GM21619 (cell line): Measurements from ENCODE around the gene SYCP1.
"Not testable (repeated sequence)": the region's sequence is repeated elsewhere in the genome, so short reads cannot be mapped to it uniquely, and the experiment has no call there.

Source experiments
- ATAC-seq: cut with Tn5 transposase; IDR thresholded peaks from one replicate; pipeline ENCODE4 v1.9.1; 2021; ENCODE audit not compliant: unreplicated experiment

SYCP1 gene

GRCh38 chr1:114854693-114855320 lies at the start of gene SYCP1:
SYCP1 (plus strand) TSS chr1:114854863; CDS start chr1:114855465, 602 bp downstream.
- no peak for ATAC-seq

GRCh38 chr1:114819869-114820268 lies 34.8 kb upstream of the SYCP1 start:
- ATAC-seq = no peak

GRCh38 chr1:114820392-114820791 lies 34.3 kb upstream of the SYCP1 start:
- no peak for ATAC-seq

DNA sequence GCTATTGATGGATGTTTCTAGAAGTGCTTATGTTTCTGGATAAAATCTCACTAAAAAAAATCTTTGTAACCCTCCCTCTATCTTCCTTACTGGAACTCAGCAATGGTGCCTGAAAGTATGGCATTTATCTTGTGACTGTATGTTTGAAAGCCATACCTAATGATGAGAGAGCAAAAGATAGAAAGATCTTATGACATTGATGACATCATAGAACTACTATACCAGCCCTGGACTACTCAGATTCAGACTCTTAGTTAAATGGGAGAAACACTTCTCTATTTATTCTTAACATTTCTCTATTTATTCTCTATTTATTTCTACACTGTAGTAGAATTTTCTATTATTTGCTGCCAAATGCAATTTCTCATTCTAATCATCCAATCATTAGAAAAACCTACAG lies 32.7 kb upstream of the SYCP1 start:
- no peak for ATAC-seq

- no peak for ATAC-seq
Observed at GRCh38 chr1:114828251-114828650, 26.4 kb upstream of the SYCP1 start.

DNA sequence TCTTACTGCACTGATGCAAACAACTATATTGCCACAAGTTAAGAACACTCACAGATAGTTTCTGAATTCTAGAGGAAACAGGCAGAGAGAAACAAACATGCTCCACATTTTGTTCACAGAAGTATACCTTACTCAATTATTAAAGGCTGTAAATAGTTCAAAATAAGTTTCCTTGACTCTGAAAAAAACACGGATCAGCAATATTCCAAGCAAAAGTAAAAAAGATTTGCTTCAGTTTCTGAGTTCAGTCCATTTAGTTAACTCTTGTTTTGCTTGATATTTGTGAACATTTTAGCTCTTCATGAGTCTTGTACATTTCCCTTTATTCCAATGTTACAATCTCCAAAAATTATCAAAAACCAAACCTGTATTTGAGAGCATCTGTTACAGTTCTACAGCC lies 24.6 kb upstream of the SYCP1 start:
- ATAC-seq = not testable (repeated sequence)

DNA sequence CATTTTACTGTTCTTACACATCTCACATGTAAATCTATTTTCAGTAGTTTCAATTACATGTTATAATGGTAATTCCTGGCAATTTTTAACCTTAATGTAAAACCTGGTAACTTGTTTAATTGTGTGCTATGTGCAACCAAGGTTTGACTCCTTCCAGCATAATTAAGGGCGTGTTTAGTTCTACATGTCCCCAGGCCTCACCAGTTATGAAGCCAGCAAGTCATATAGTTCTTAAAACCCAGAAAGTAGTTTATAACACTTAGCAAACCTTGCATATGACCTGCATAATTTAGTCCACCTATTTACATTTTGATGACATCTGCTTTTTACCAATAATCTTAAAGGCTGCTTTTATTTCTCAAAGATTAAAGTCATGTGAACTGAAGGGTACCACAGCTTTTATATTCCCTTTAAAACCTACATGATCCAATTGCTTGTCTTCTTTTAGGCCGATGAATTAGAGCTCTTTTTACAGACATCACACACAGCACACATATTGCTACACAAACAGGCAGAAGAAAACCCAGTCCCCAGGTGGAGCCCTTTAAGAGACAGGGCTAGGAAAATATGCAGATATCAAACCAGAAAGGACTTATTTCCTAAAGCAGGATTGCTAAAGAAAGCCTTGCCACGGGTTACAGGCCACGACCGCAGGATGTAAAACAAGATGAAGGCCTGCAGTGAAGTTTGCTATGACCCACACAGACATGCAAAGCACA lies 23.2 kb upstream of the SYCP1 start:
- ATAC-seq = no peak

DNA sequence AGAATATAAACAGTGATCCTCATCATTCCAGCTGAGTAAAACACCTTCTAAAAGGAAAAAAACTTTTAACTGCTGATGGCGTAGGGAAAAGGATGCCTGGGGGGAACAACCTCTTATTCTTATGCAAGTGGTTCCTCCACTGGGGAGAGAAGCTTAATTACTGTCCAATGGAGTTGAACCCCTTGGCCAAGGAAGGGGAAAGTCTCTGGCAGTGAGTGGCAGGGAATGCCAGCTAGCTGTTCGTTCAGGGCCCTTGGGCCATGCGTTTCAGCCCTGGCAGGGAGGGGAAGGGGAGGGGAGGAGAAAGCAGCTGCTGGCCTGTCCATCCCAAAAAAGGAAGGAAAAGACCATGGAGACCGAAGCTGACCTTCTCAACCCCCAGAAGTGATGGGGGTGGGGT lies 22.6 kb upstream of the SYCP1 start:
- no peak for ATAC-seq

GRCh38 chr1:114833421-114833820 lies 21.2 kb upstream of the SYCP1 start:
- ATAC-seq = no peak

DNA sequence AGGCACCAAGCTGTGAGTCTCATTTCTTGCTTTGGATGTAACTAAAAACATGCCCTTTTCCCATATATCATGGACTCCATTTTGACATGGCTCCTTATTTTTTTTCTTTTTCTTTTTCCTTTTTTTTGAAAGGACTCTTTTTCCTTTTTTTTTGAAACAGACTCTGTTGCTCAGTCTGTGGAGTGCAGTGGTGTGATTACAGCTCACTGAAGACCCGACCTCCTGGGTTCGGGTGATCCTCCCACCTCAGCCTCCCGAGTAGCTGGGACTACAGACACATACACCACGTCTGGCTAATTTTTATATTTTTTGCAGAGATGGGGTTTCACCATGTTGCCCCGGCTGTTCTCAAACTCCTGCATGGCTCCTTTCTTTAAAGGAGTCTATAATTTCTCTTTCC lies 10.4 kb upstream of the SYCP1 start:
- ATAC-seq = no peak

- ATAC-seq = no peak
Observed at GRCh38 chr1:114853584-114853983, 1.1 kb upstream of the SYCP1 start.

DNA sequence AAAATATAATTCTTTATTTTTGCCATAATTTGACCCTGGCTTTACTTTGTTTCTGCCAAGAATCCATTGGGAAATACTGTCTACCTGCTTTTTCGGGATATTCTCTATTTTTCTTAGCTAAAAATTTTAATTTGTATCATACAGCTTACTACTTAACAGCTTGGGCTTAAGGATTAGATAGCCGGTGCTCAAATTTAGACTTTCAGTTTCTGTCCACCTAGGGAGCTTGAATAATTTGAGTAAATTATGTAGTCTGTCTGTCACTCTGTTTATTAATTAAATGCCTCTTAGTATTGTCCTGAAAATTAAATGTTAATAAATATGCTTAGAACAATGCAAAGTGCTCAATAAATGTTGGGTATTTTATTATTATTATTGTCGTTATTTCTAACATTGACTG lies 6.7 kb downstream of the SYCP1 start:
- no peak for ATAC-seq

- ATAC-seq = no peak
Observed at GRCh38 chr1:114892194-114892918, 37.7 kb downstream of the SYCP1 start.

DNA sequence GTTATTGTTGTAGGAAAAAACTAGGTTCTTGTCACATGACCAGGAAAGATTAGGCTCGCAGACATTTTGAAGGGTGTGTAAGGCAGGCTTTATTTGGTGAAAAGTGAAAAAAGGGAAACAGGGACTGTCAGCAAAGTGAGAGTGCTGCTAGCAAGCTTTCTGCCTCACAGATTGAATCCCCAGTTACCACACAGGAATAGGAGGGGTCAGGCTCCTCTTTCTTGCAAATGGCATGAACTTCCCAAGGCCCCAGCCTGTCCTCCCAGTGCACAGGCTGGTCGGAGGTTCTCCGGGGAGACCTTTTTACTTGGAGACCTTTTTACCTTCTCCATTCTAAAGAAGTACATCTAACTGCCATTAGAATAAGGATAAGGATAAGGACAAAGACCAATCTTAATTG lies 42.1 kb downstream of the SYCP1 start:
- ATAC-seq = no peak

DNA sequence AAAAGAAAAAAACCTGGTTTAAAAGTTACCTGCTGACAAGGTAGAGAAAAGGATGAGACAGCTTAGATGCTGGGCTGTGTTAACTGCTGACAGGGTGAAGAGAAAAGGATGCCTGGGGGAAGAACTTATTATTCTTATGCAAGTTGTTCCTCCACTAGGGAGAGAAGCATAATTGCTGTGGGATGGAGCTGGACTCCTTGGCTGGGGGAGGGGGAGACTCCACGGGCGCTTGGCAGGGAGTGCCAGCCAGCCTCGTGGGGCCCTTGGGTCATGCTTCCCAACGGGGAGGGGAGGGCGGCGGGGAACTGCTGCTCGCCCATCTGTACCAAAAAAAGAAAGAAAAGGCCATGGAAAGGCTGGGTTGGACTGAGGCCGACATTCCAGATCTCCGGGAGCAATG lies 47.2 kb downstream of the SYCP1 start:
- ATAC-seq = no peak

DNA sequence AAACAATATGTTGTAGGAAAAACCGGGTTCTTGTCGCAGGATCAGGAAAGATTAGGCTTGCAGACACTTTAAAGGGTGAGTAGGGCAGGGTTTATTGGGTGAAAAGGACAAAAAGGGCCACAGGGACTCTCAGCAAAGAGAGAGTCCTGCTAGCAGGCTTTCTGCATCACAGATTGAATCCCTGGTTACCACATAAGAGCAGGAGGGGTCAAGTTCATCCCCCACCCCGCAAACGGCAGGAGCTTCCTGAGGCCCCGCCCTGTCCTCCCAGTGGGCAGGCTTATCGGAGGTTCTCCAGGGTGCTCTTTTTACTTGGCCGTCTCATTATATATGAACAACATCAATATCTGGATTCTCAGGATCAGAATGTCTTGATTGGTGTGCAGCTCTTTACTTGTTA lies 47.7 kb downstream of the SYCP1 start:
- no peak for ATAC-seq

GRCh38 chr1:114903480-114903879 lies 48.8 kb downstream of the SYCP1 start:
- ATAC-seq = no peak

GRCh38 chr1:114915720-114916119 lies 61.1 kb downstream of the SYCP1 start:
- ATAC-seq = not testable (repeated sequence)

DNA sequence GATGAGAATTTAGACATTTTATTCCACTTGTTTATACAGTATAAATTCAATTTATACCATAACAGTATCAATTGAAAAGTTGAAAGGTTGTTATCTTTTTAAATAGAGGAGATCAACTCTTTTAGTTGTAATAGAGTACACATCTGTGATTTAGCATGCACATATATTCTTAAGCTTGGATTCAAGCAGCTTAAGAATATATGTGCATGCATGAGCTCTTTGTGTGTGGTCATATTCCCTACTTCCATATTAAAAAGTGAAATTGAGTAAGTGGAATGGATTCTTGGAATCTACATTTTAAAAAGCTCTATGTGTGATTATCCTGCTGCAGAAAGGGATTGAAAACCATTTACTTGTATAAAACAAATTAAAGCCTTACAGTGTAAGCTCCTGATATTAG lies 71.9 kb downstream of the SYCP1 start:
- no peak for ATAC-seq

DNA sequence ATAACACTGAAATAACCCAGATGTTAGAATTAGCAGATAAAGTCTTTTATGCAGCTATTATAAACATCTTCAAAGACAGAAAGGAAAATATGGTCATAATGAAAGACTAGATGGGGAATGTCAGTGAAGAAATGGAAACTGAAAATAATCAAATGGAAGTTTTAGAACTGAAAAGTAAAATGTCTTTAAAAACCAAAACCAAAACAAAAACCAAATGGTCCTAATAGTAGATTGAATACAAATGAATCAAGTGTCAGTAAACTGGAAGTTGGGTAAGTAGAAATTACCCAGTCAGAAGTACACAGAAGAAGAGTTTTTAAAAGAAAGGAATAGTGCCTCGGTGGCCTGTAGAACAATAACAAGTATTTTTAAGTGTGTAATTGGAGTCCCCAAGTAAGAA lies 72.7 kb downstream of the SYCP1 start:
- no peak for ATAC-seq

DNA sequence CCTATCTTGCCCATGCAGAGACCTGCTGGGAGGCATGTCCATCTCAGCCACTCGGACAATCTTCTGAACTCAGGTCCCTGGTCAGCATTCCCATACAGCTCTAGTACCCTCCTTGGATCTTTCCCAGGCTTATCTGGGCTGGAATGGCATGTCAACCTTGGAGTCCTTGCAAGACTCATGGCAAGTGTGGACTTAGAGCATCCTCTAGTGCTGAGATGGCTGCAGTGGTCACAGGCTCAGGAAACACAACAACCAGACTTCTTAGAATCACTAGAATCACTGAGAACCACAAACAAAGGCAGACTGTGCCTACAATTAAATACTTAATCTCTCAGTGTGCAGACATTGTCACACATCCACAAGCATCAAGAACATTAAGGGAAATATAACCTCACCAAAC lies 101.9 kb downstream of the SYCP1 start:
- no peak for ATAC-seq

DNA sequence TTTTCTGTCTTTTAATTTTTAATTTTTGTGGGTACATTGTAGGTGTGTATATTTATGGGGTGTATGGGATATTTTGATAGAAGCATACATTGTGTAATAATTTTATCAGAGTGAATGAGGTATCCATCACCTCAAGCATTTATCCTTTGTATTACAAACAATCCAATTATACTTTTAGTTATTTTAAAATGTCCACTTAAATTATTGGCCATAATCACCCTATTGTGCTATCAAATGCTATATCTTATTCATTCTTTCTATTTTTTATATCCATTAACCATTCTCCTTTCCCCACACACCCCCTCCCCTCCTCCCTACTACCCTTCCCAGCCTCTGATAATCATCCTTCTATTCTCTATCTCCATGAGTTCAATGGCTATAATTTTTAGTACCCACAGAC lies 104.8 kb downstream of the SYCP1 start:
- no peak for ATAC-seq
